Amniotic stem cell (primary cell): ENCODE measurements around the gene DNAJB1.

ENCODE experiments used
- DNase-seq: peaks from one replicate; lab custom pipeline; 2025; lab: John Stamatoyannopoulos, UW

The DNAJB1 gene

GRCh38 chr19:14496029-14496833, 22.0 kb downstream of the DNAJB1 start, which contains the start of gene GIPC1:
Gene GIPC1, minus strand, starts transcription at chr19:14496127. Its CDS starts 13,151 bp downstream, at chr19:14482976.
- DNase-seq, result peak; percentile 98

GRCh38 chr19:14495672-14496028, 22.5 kb downstream of the DNAJB1 start:
- DNase-seq, result no peak

GRCh38 chr19:14494910-14495671, 23.1 kb downstream of the DNAJB1 start:
- DNase-seq, result no peak

GRCh38 chr19:14494411-14494810, 23.8 kb downstream of the DNAJB1 start:
- no peak for DNase-seq

GRCh38 chr19:14492756-14493337, 25.4 kb downstream of the DNAJB1 start:
- no peak for DNase-seq

GRCh38 chr19:14487370-14488125, 30.6 kb downstream of the DNAJB1 start:
- no peak for DNase-seq

- no peak for DNase-seq
These were observed 35.8 kb downstream of the DNAJB1 start for GRCh38 chr19:14482172-14482941.

- DNase-seq, result no peak
These were observed 37.5 kb downstream of the DNAJB1 start for GRCh38 chr19:14480700-14481079.

GRCh38 chr19:14479975-14480699, 38.1 kb downstream of the DNAJB1 start:
- no peak for DNase-seq

GRCh38 chr19:14479309-14479974, 38.8 kb downstream of the DNAJB1 start:
- DNase-seq, result no peak

- no peak for DNase-seq
These were observed 40.1 kb downstream of the DNAJB1 start for GRCh38 chr19:14478113-14478545.

GRCh38 chr19:14477418-14478112, 40.6 kb downstream of the DNAJB1 start:
- no peak for DNase-seq

GRCh38 chr19:14476673-14477401, 41.4 kb downstream of the DNAJB1 start:
- DNase-seq, result no peak

- no peak for DNase-seq
These were observed 41.9 kb downstream of the DNAJB1 start for GRCh38 chr19:14476327-14476672.

- no peak for DNase-seq
These were observed 42.7 kb downstream of the DNAJB1 start, which contains the start of gene PTGER1 for GRCh38 chr19:14475251-14476073. Gene PTGER1, minus strand, starts transcription at chr19:14475354. Its CDS starts 1,034 bp downstream, at chr19:14474320.

- DNase-seq, result no peak
These were observed 43.4 kb downstream of the DNAJB1 start for GRCh38 chr19:14474827-14475226.

- no peak for DNase-seq
These were observed 44.1 kb downstream of the DNAJB1 start for GRCh38 chr19:14473978-14474578.
